HepG2 (cell line): Measurements from ENCODE around the gene SRBD1. TPM values are rescaled to one million over a fixed set of nuclear protein-coding genes. Genes with fewer than 3 reads are reported as not detected.

Source experiments
- ATAC-seq: fragments of 200-7000 bp; cut with Tn5 transposase; 3 replicates; pipeline ENCODE4 v1.9.1; 2020; ENCODE audit warnings: mild to moderate bottlenecking, moderate library complexity
- BruUV-seq: library from RNA; stranded (reverse); fragments of 400-500 nt; replicated peaks from 2 replicates; lab custom pipeline; 2021; lab: Mats Ljungman, UMichigan
- CTCF ChIA-PET: fragments of 300-600 bp; formaldehyde crosslinking; extraction: SDS; loops from one replicate; lab custom pipeline; 2021; ENCODE audit warnings: low total read pairs, inconsistent platforms, low intra/inter-chr PET ratio; lab: Yijun Ruan, JAX
- POLR2A ChIA-PET: fragments of 350-600 bp; sonication (Branson Sonifier 250); formaldehyde crosslinking; loops from one replicate; lab custom pipeline; 2020; ENCODE audit warnings: antibody characterized with exemption, inconsistent platforms; lab: Yijun Ruan, JAX
- DNase-seq: peaks from one replicate; pipeline ENCODE4 v3.0.0-alpha.2; 2015; ENCODE audit warnings: low spot score
- FAIRE-seq: peaks from 3 replicates; lab custom pipeline; 2011; peaks lifted over from hg19 to GRCh38; lab: Jason Lieb, UNC
- H2AFZ ChIP-seq: one replicate; pipeline ENCODE4 v1.6.1; 2011; ENCODE audit warnings: low read length, inconsistent platforms
- H3K27ac ChIP-seq: fragments of 300-600 bp; 3 replicates; pipeline ENCODE4 v1.8.0; 2011; ENCODE audit warnings: mixed run types, mild to moderate bottlenecking, mixed read lengths, low read length, inconsistent platforms; ENCODE audit not compliant: insufficient read depth; ENCODE audit errors: extremely low read length
- H3K27me3 ChIP-seq, 2 experiments: fragments of 200-600 bp in 1 of 2; 2 replicates in 1 of 2; 3 replicates in 1 of 2; pipeline versions ENCODE4 v1.6.0 to v1.8.0; 2011; ENCODE audit warnings: low read length in 2 of 2, mild to moderate bottlenecking in 2 of 2, moderate library complexity in 2 of 2, inconsistent platforms in 1 of 2; ENCODE audit not compliant: insufficient read depth in 2 of 2, control insufficient read depth in 1 of 2
- H3K36me3 ChIP-seq, 2 experiments: fragments of 200-600 bp in 1 of 2; replicated peaks in 1 of 2; 2 replicates in 1 of 2; 3 replicates in 1 of 2; pipeline versions ENCODE4 v1.5.1 to v1.8.0; 2011; ENCODE audit warnings: low read length in 2 of 2, inconsistent platforms in 1 of 2; ENCODE audit not compliant: insufficient read depth in 2 of 2, control insufficient read depth in 1 of 2
- H3K4me1 ChIP-seq: 2 replicates; pipeline ENCODE4 v1.5.1; 2012; ENCODE audit warnings: low read length, inconsistent platforms; ENCODE audit not compliant: insufficient read depth
- H3K4me2 ChIP-seq: 2 replicates; pipeline ENCODE4 v1.6.0; 2011; ENCODE audit warnings: low read depth, low read length, inconsistent platforms
- H3K4me3 ChIP-seq, 3 experiments: fragments of 200-600 bp in 1 of 3; sonication (generic), shearing (Covaris generic) in 1 of 3; replicated peaks in 1 of 3; 2 replicates each; pipeline ENCODE4 v1.5.1; 2011 to 2016; ENCODE audit warnings: low read length in 3 of 3, inconsistent platforms in 2 of 3, low read depth in 2 of 3, mild to moderate bottlenecking in 2 of 3, control low read depth in 1 of 3, mixed read lengths in 1 of 3; ENCODE audit not compliant: insufficient read depth in 1 of 3
- H3K79me2 ChIP-seq: one replicate; pipeline ENCODE4 v1.6.1; 2011; ENCODE audit warnings: low read length, inconsistent platforms; ENCODE audit not compliant: insufficient read depth
- H3K9ac ChIP-seq: 2 replicates; pipeline ENCODE4 v1.6.0; 2011; ENCODE audit warnings: mild to moderate bottlenecking, low read depth, low read length, inconsistent platforms; ENCODE audit not compliant: insufficient read depth
- H3K9me3 ChIP-seq: 2 replicates; pipeline ENCODE4 v1.5.1; 2012; ENCODE audit warnings: mild to moderate bottlenecking, low read length
- H4K20me1 ChIP-seq: 2 replicates; pipeline ENCODE4 v1.6.0; 2011; ENCODE audit warnings: inconsistent platforms, mild to moderate bottlenecking, low read length, moderate library complexity; ENCODE audit not compliant: insufficient read depth
- AGO1 ChIP-seq: fragments of 200-400 bp; formaldehyde crosslinking; IDR thresholded peaks from 2 replicates; pipeline ENCODE4 v1.6.1; 2017; ENCODE audit warnings: mild to moderate bottlenecking, low read depth, low read length, moderate library complexity; ENCODE audit not compliant: poor library complexity, severe bottlenecking
- ELF1 ChIP-seq: sonication (generic); formaldehyde crosslinking; IDR thresholded peaks from 2 replicates; pipeline ENCODE4 v1.4.0; 2020; ENCODE audit warnings: missing genetic modification reagents
- FOXO1 ChIP-seq: sonication (generic); formaldehyde crosslinking; IDR thresholded peaks from 2 replicates; pipeline ENCODE4 v1.4.0; 2020; ENCODE audit warnings: missing genetic modification reagents
- GABPB1 ChIP-seq: IDR thresholded peaks from 2 replicates; pipeline ENCODE4 v1.6.1; 2016; ENCODE audit warnings: mild to moderate bottlenecking, missing genetic modification reagents, moderate library complexity, missing compliant biosample characterization
- REXO4 ChIP-seq: sonication (generic); formaldehyde crosslinking; IDR thresholded peaks from 2 replicates; pipeline ENCODE4 v1.8.0; 2022; ENCODE audit warnings: missing genetic modification reagents, mild to moderate bottlenecking, borderline replicate concordance
- SMAD9 ChIP-seq: sonication (generic); formaldehyde crosslinking; IDR thresholded peaks from 2 replicates; pipeline ENCODE4 v1.5.1; 2020; ENCODE audit warnings: mild to moderate bottlenecking, missing genetic modification reagents
- SMARCE1 ChIP-seq: fragments of 450-650 bp; IDR thresholded peaks from 2 replicates; pipeline ENCODE4 v1.6.1; 2017; ENCODE audit warnings: borderline replicate concordance
- SNAPC5 ChIP-seq: sonication (generic); formaldehyde crosslinking; IDR thresholded peaks from 2 replicates; pipeline ENCODE4 v1.8.1; 2023; ENCODE audit warnings: mild to moderate bottlenecking, missing genetic modification reagents, borderline replicate concordance
- SRSF4 ChIP-seq: fragments of 200-400 bp; formaldehyde crosslinking; IDR thresholded peaks from one replicate; pipeline ENCODE4 v1.6.1; 2018; ENCODE audit warnings: mild to moderate bottlenecking, low read depth, low read length, moderate library complexity; ENCODE audit not compliant: poor library complexity, severe bottlenecking
- TBL1XR1 ChIP-seq: fragments of 150-350 bp; IDR thresholded peaks from 2 replicates; pipeline ENCODE4 v1.6.1; 2014; ENCODE audit warnings: borderline replicate concordance, low read length; ENCODE audit not compliant: partially characterized antibody
- TRIM24 ChIP-seq: sonication (generic); formaldehyde crosslinking; IDR thresholded peaks from 2 replicates; pipeline ENCODE4 v1.8.0; 2022; ENCODE audit warnings: mild to moderate bottlenecking, missing genetic modification reagents
- WIZ ChIP-seq: sonication (generic); formaldehyde crosslinking; IDR thresholded peaks from 2 replicates; pipeline ENCODE4 v1.5.1; 2020; ENCODE audit warnings: mild to moderate bottlenecking, missing genetic modification reagents
- ZMYM2 ChIP-seq: sonication (generic); formaldehyde crosslinking; IDR thresholded peaks from 2 replicates; pipeline ENCODE4 v1.8.0; 2022; ENCODE audit warnings: mild to moderate bottlenecking, missing genetic modification reagents
- ZNF383 ChIP-seq: sonication (generic); formaldehyde crosslinking; IDR thresholded peaks from 2 replicates; pipeline ENCODE4 v1.4.0; 2020; ENCODE audit warnings: missing genetic modification reagents, mild to moderate bottlenecking, borderline replicate concordance
- ZNF577 ChIP-seq: sonication (generic); formaldehyde crosslinking; IDR thresholded peaks from 2 replicates; pipeline ENCODE4 v1.4.0; 2020; ENCODE audit warnings: mild to moderate bottlenecking, low read depth, missing genetic modification reagents, borderline replicate concordance
- ZNF678 ChIP-seq: sonication (generic); formaldehyde crosslinking; IDR thresholded peaks from 2 replicates; pipeline ENCODE4 v1.4.0; 2020; ENCODE audit warnings: mild to moderate bottlenecking, missing genetic modification reagents
- ZNF772 ChIP-seq: sonication (generic); formaldehyde crosslinking; IDR thresholded peaks from 2 replicates; pipeline ENCODE4 v1.5.0; 2020; ENCODE audit warnings: mild to moderate bottlenecking, missing genetic modification reagents
- ZNF788 ChIP-seq: sonication (generic); formaldehyde crosslinking; IDR thresholded peaks from 2 replicates; pipeline ENCODE4 v1.5.0; 2020; ENCODE audit warnings: mild to moderate bottlenecking, missing genetic modification reagents, borderline replicate concordance
- WGBS: methylation state at CpG from one replicate; pipeline ENCODE4 v1.1.6; 2017; ENCODE audit warnings: low lambda C conversion rate; 5-methylcytosine and 5-hydroxymethylcytosine counted together
- in situ Hi-C: cut with HindIII; loops from 2 replicates; pipeline ENCODE4 v1.10.0; 2017; ENCODE audit warnings: low pct_unique_long_range_greater_than_20kb; ENCODE audit not compliant: extremely low pct_ligation_motif_present
- intact Hi-C: fragments of 100-400 bp; cut with micrococcal nuclease; formaldehyde crosslinking; loops from one replicate; pipeline ENCODE4 v1.10.0; 2022; ENCODE audit not compliant: unreplicated experiment
- polyA plus RNA-seq, 8 experiments: library from polyadenylated mRNA; depleted of rRNA in 3 of 8; stranded (reverse) in 7 of 8; unstranded in 1 of 8; fragments of >200 nt; fragmentation: Illumina TruSeq in 4 of 8; extraction: Trizol in 4 of 8; gene quantifications; 2 replicates each; pipeline versions ENCODE4 v1.2.1 to v1.2.3, GENCODE V29; 2011 to 2016; ENCODE audit warnings: low read depth in 4 of 8, missing spikeins in 1 of 8, mixed read lengths in 1 of 8; ENCODE audit not compliant: insufficient read depth in 1 of 8
- total RNA-seq, 5 experiments: library from RNA; depleted of rRNA; stranded (reverse); fragments of >200 nt; fragmentation: Illumina TruSeq; extraction: Trizol; gene quantifications; 2 replicates each; pipeline ENCODE4 v1.2.3, GENCODE V29; 2016; ENCODE audit warnings: low read depth in 1 of 5
- TF ChIP-seq, protein P1 (sequence below): sonication (generic); formaldehyde crosslinking; IDR thresholded peaks from 2 replicates; pipeline ENCODE4 v1.5.0; 2020; ENCODE audit warnings: mild to moderate bottlenecking, missing genetic modification reagents
- TF ChIP-seq, protein P2 (sequence below): sonication (generic); formaldehyde crosslinking; IDR thresholded peaks from 2 replicates; pipeline ENCODE4 v1.5.0; 2020; ENCODE audit warnings: mild to moderate bottlenecking, low read depth, missing genetic modification reagents, borderline replicate concordance
- TF ChIP-seq, protein P3 (sequence below): sonication (generic); formaldehyde crosslinking; IDR thresholded peaks from 2 replicates; pipeline ENCODE4 v1.4.0; 2020; ENCODE audit warnings: missing genetic modification reagents, mild to moderate bottlenecking, borderline replicate concordance

SRBD1 gene
- total and polyA plus RNA-seq, 2 of the 13 experiments (the other 11 are each of a cell fraction or from before 2014, with no cell fraction given), result 3.2 to 23.9 TPM

- TF ChIP-seq, protein P1, sequence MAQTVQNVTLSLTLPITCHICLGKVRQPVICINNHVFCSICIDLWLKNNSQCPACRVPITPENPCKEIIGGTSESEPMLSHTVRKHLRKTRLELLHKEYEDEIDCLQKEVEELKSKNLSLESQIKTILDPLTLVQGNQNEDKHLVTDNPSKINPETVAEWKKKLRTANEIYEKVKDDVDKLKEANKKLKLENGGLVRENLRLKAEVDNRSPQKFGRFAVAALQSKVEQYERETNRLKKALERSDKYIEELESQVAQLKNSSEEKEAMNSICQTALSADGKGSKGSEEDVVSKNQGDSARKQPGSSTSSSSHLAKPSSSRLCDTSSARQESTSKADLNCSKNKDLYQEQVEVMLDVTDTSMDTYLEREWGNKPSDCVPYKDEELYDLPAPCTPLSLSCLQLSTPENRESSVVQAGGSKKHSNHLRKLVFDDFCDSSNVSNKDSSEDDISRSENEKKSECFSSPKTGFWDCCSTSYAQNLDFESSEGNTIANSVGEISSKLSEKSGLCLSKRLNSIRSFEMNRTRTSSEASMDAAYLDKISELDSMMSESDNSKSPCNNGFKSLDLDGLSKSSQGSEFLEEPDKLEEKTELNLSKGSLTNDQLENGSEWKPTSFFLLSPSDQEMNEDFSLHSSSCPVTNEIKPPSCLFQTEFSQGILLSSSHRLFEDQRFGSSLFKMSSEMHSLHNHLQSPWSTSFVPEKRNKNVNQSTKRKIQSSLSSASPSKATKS (CRISPR knock-in tag), result no peak
- TF ChIP-seq REXO4 (CRISPR knock-in tag) (no peak), ZNF788 (CRISPR knock-in tag) (no peak), TRIM24 (CRISPR knock-in tag) (no peak), ZMYM2 (CRISPR knock-in tag) (no peak), SMAD9 (CRISPR knock-in tag) (no peak), ZNF678 (no peak)
Observed at GRCh38 chr2:45647986-45648520, 37.0 kb upstream of the SRBD1 start (continued).

- no TSS peak for BruUV-seq
- Histone ChIP-seq H3K9ac (no peak overlapping the region), H3K4me2 (no peak overlapping the region), H3K27ac (no peak overlapping the region), H4K20me1 (no peaks in the 10 kb centered on the region), H3K27me3 (peaks cover 3 to 25% of the 10 kb centered on the region in 2 experiments; a peak in 4 of 5 replicates), H3K4me3 (no peak overlapping the region), H3K36me3 (no peaks in the 10 kb centered on the region), H3K9me3 (no peaks in the 10 kb centered on the region), H2AFZ (no peak overlapping the region), H3K4me1 (peaks cover 35% of the 10 kb centered on the region), H3K79me2 (no peaks in the 10 kb centered on the region)
- FAIRE-seq (no peak), DNase-seq (no peak), ATAC-seq (no peak)
- ChIA-PET POLR2A (no interaction called here), CTCF (interaction anchor here (1.3 kb wide), 1 partner anchor 289 kb away, joined by 3 read pairs; no protein-coding TSS in a partner anchor)
- 77% methylated on average over 9 of the region's 9 CpGs for WGBS
- in situ Hi-C loops, result loop anchor here (5.0 kb wide), 2 partner anchors 130 to 290 kb away; no protein-coding TSS in a partner anchor
- intact Hi-C loops, result no loop called here
- TF ChIP-seq AGO1 (no peak), TBL1XR1 (no peak), ZNF772 (no peak), GABPB1 (no peak), FOXO1 (no peak), SRSF4 (no peak), SMARCE1 (no peak), WIZ (CRISPR knock-in tag) (no peak), SNAPC5 (CRISPR knock-in tag) (no peak), ELF1 (CRISPR knock-in tag) (no peak), ZNF577 (CRISPR knock-in tag) (no peak), ZNF383 (CRISPR knock-in tag) (no peak)
- TF ChIP-seq, protein P2, sequence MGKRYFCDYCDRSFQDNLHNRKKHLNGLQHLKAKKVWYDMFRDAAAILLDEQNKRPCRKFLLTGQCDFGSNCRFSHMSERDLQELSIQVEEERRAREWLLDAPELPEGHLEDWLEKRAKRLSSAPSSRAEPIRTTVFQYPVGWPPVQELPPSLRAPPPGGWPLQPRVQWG (CRISPR knock-in tag), result no peak
- TF ChIP-seq, protein P3, sequence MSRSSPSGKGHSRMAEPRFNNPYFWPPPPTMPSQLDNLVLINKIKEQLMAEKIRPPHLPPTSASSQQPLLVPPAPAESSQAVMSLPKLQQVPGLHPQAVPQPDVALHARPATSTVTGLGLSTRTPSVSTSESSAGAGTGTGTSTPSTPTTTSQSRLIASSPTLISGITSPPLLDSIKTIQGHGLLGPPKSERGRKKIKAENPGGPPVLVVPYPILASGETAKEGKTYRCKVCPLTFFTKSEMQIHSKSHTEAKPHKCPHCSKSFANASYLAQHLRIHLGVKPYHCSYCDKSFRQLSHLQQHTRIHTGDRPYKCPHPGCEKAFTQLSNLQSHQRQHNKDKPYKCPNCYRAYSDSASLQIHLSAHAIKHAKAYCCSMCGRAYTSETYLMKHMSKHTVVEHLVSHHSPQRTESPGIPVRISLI (CRISPR knock-in tag), result no peak
Observed at GRCh38 chr2:45647356-45647755, 36.3 kb upstream of the SRBD1 start.
